HEK293 (cell line): ENCODE data around the gene CDH7.

Source experiments
- CTCF ChIA-PET: fragments of 350-600 bp; formaldehyde crosslinking; extraction: SDS; loops from one replicate; lab custom pipeline; 2021; ENCODE audit warnings: antibody characterized with exemption; lab: Yijun Ruan, JAX
- POLR2A ChIA-PET: fragments of 300-600 bp; formaldehyde crosslinking; extraction: SDS; loops from one replicate; lab custom pipeline; 2020; ENCODE audit warnings: antibody characterized with exemption, inconsistent platforms; lab: Yijun Ruan, JAX
- H3K27ac ChIP-seq: fragments of 200-500 bp; sonication (Bioruptor generic); 2 replicates; pipeline ENCODE4 v1.5.1; 2014; ENCODE audit warnings: low read depth, low read length, control low read depth, inconsistent platforms; ENCODE audit errors: extremely low read depth
- H3K36me3 ChIP-seq, 2 experiments: fragments of 200-500 bp in 1 of 2; sonication (Bioruptor generic) in 1 of 2; 1 replicate in 1 of 2; 2 replicates in 1 of 2; pipeline ENCODE4 v1.5.1; 2014 to 2017; ENCODE audit warnings: inconsistent platforms in 2 of 2, low read length in 2 of 2; ENCODE audit not compliant: control insufficient read depth in 2 of 2, insufficient read depth in 1 of 2
- H3K4me1 ChIP-seq: fragments of 200-500 bp; sonication (Bioruptor generic); 2 replicates; pipeline ENCODE4 v1.5.1; 2014; ENCODE audit warnings: mild to moderate bottlenecking, low read length, inconsistent platforms; ENCODE audit not compliant: control insufficient read depth, insufficient read depth
- H3K4me3 ChIP-seq: 2 replicates; pipeline ENCODE4 v1.5.1; 2011; ENCODE audit warnings: low read depth, mild to moderate bottlenecking, control low read depth, low read length, moderate library complexity
- H3K9me3 ChIP-seq: fragments of 200-500 bp; sonication (Bioruptor generic); 2 replicates; pipeline ENCODE4 v1.5.1; 2014; ENCODE audit warnings: low read depth, low read length, inconsistent platforms; ENCODE audit not compliant: control insufficient read depth, insufficient read depth
- AEBP2 ChIP-seq: fragments of 450-650 bp; formaldehyde crosslinking; IDR thresholded peaks from 2 replicates; pipeline ENCODE4 v1.5.1; 2016; ENCODE audit warnings: missing biosample characterization, missing genetic modification characterization, borderline replicate concordance
- HOXC10 ChIP-seq: sonication (generic); formaldehyde crosslinking; IDR thresholded peaks from 2 replicates; pipeline ENCODE4 v1.8.1; 2023; ENCODE audit warnings: mild to moderate bottlenecking, missing genetic modification reagents
- KLF8 ChIP-seq: fragments of 450-650 bp; formaldehyde crosslinking; IDR thresholded peaks from 2 replicates; pipeline ENCODE4 v1.5.1; 2016; ENCODE audit warnings: missing biosample characterization, missing genetic modification characterization
- KLF9 ChIP-seq: fragments of 450-650 bp; formaldehyde crosslinking; IDR thresholded peaks from 2 replicates; pipeline ENCODE4 v1.5.1; 2016; ENCODE audit warnings: missing biosample characterization, missing genetic modification characterization, low read depth
- MZF1 ChIP-seq: fragments of 450-650 bp; formaldehyde crosslinking; IDR thresholded peaks from 2 replicates; pipeline ENCODE4 v1.5.1; 2017; ENCODE audit warnings: missing biosample characterization, missing genetic modification characterization, borderline replicate concordance
- SALL2 ChIP-seq: fragments of 450-650 bp; formaldehyde crosslinking; IDR thresholded peaks from 2 replicates; pipeline ENCODE4 v1.5.0; 2017; ENCODE audit warnings: missing biosample characterization, mild to moderate bottlenecking, missing genetic modification characterization, borderline replicate concordance
- SETDB1 ChIP-seq: IDR thresholded peaks from one replicate; pipeline ENCODE4 v1.6.1; 2017; ENCODE audit warnings: mild to moderate bottlenecking, low read length, moderate library complexity, mixed read lengths; ENCODE audit not compliant: insufficient read length
- ZBTB21 ChIP-seq: fragments of 450-650 bp; formaldehyde crosslinking; IDR thresholded peaks from 2 replicates; pipeline ENCODE4 v1.5.1; 2017; ENCODE audit warnings: missing biosample characterization, missing genetic modification characterization
- ZBTB48 ChIP-seq: fragments of 450-650 bp; formaldehyde crosslinking; IDR thresholded peaks from 2 replicates; pipeline ENCODE4 v1.5.1; 2016; ENCODE audit warnings: missing biosample characterization, missing genetic modification characterization
- ZBTB7A ChIP-seq: fragments of 450-650 bp; formaldehyde crosslinking; IDR thresholded peaks from 2 replicates; pipeline ENCODE4 v1.5.1; 2016; ENCODE audit warnings: low read depth, missing biosample characterization, missing genetic modification characterization
- ZIC2 ChIP-seq: fragments of 450-650 bp; formaldehyde crosslinking; IDR thresholded peaks from 2 replicates; pipeline ENCODE4 v1.5.1; 2016; ENCODE audit warnings: missing biosample characterization, missing genetic modification characterization
- ZNF112 ChIP-seq: fragments of 450-650 bp; formaldehyde crosslinking; IDR thresholded peaks from 2 replicates; pipeline ENCODE4 v1.5.0; 2017; ENCODE audit warnings: missing biosample characterization, missing genetic modification characterization
- ZNF121 ChIP-seq: fragments of 450-650 bp; formaldehyde crosslinking; IDR thresholded peaks from 2 replicates; pipeline ENCODE4 v1.5.1; 2016; ENCODE audit warnings: missing biosample characterization, missing genetic modification characterization
- ZNF174 ChIP-seq: fragments of 450-650 bp; formaldehyde crosslinking; IDR thresholded peaks from 2 replicates; pipeline ENCODE4 v1.5.0; 2017; ENCODE audit warnings: missing biosample characterization, mild to moderate bottlenecking, missing genetic modification characterization
- ZNF2 ChIP-seq: fragments of 450-650 bp; formaldehyde crosslinking; IDR thresholded peaks from 2 replicates; pipeline ENCODE4 v1.5.1; 2016; ENCODE audit warnings: missing biosample characterization, missing genetic modification characterization
- ZNF248 ChIP-seq: fragments of 450-650 bp; formaldehyde crosslinking; IDR thresholded peaks from 2 replicates; pipeline ENCODE4 v1.5.1; 2017; ENCODE audit warnings: missing biosample characterization, missing genetic modification characterization
- ZNF274 ChIP-seq, 2 experiments: fragments of 200-500 bp in 1 of 2; fragments of 450-650 bp in 1 of 2; sonication (Bioruptor generic) in 1 of 2; formaldehyde crosslinking in 1 of 2; IDR thresholded peaks; 2 replicates each; pipeline versions ENCODE4 v1.5.1 to v1.6.1; 2014 to 2016; ENCODE audit warnings: borderline replicate concordance in 1 of 2, inconsistent platforms in 1 of 2, low read length in 1 of 2, missing biosample characterization in 1 of 2, missing genetic modification characterization in 1 of 2
- ZNF311 ChIP-seq: fragments of 450-650 bp; formaldehyde crosslinking; IDR thresholded peaks from 2 replicates; pipeline ENCODE4 v1.5.1; 2017; ENCODE audit warnings: missing biosample characterization, missing genetic modification characterization, borderline replicate concordance
- ZNF394 ChIP-seq: fragments of 450-650 bp; formaldehyde crosslinking; IDR thresholded peaks from 2 replicates; pipeline ENCODE4 v1.5.1; 2016; ENCODE audit warnings: missing biosample characterization, missing genetic modification characterization, mild to moderate bottlenecking, moderate library complexity, borderline replicate concordance
- ZNF426 ChIP-seq: fragments of 450-650 bp; formaldehyde crosslinking; IDR thresholded peaks from 2 replicates; pipeline ENCODE4 v1.5.1; 2017; ENCODE audit warnings: missing biosample characterization, missing genetic modification characterization, mild to moderate bottlenecking, inconsistent platforms, moderate library complexity
- ZNF510 ChIP-seq: fragments of 450-650 bp; formaldehyde crosslinking; IDR thresholded peaks from 2 replicates; pipeline ENCODE4 v1.5.1; 2018; ENCODE audit warnings: mild to moderate bottlenecking, missing genetic modification characterization, missing biosample characterization; ENCODE audit not compliant: insufficient replicate concordance
- ZNF521 ChIP-seq: fragments of 450-650 bp; formaldehyde crosslinking; IDR thresholded peaks from 2 replicates; pipeline ENCODE4 v1.5.1; 2017; ENCODE audit warnings: missing biosample characterization, mild to moderate bottlenecking, missing genetic modification characterization
- ZNF530 ChIP-seq: fragments of 450-650 bp; formaldehyde crosslinking; IDR thresholded peaks from 2 replicates; pipeline ENCODE4 v1.5.1; 2016; ENCODE audit warnings: low read depth, missing biosample characterization, missing genetic modification characterization
- ZNF600 ChIP-seq: fragments of 450-650 bp; formaldehyde crosslinking; IDR thresholded peaks from 2 replicates; pipeline ENCODE4 v1.5.1; 2016; ENCODE audit warnings: missing biosample characterization, missing genetic modification characterization
- ZNF658 ChIP-seq: fragments of 450-650 bp; formaldehyde crosslinking; IDR thresholded peaks from 2 replicates; pipeline ENCODE4; 2016; ENCODE audit warnings: missing biosample characterization, missing genetic modification characterization
- ZNF660 ChIP-seq: fragments of 450-650 bp; IDR thresholded peaks from 2 replicates; pipeline ENCODE4 v1.5.1; 2018; ENCODE audit warnings: missing biosample characterization, mild to moderate bottlenecking, missing genetic modification characterization
- ZNF707 ChIP-seq: fragments of 450-650 bp; formaldehyde crosslinking; IDR thresholded peaks from 2 replicates; pipeline ENCODE4 v1.5.1; 2016; ENCODE audit warnings: missing biosample characterization, missing genetic modification characterization
- ZXDB ChIP-seq: fragments of 450-650 bp; formaldehyde crosslinking; IDR thresholded peaks from 2 replicates; pipeline ENCODE4 v1.5.1; 2016; ENCODE audit warnings: missing biosample characterization, missing genetic modification characterization

The CDH7 gene

GRCh38 chr18:65737471-65737955 lies 13.3 kb upstream of the CDH7 start:
- no peak overlapping the region for H3K27ac ChIP-seq
- no peaks in the 10 kb centered on the region for H3K9me3 ChIP-seq
- POLR2A ChIA-PET = no interaction called here
- H3K36me3 ChIP-seq = no peaks in the 10 kb centered on the region
- TF ChIP-seq ZNF394 (tag by site-specific recombination) (no peak), ZNF248 (tag by site-specific recombination) (no peak), SETDB1 (no peak), ZNF510 (tag by site-specific recombination) (no peak), SALL2 (tag by site-specific recombination) (no peak), AEBP2 (tag by site-specific recombination) (no peak), KLF8 (tag by site-specific recombination) (no peak)
- no peak overlapping the region for H3K4me3 ChIP-seq
- CTCF ChIA-PET = interaction anchor here (1.6 kb wide), 1 partner anchor 15 kb away, joined by 4 read pairs; no protein-coding TSS in a partner anchor
- no peaks in the 10 kb centered on the region for H3K4me1 ChIP-seq

- peaks cover 9% of the 10 kb centered on the region for H3K4me1 ChIP-seq
- TF ChIP-seq HOXC10 (CRISPR knock-in tag) = no peak
- TF ChIP-seq ZNF274 (IDR thresholded peaks at IDR 0.05; ENCODE audit: low read length) = no peak
- TF ChIP-seq ZNF274 (tag by site-specific recombination; IDR thresholded peaks at IDR 0.05; ENCODE audit: borderline replicate concordance) = no peak
- TF ChIP-seq ZNF248 (tag by site-specific recombination) = no peak
- no peak for TF ChIP-seq ZNF658
- no peak for TF ChIP-seq ZNF2 (tag by site-specific recombination)
- no peak for TF ChIP-seq ZNF426
- TF ChIP-seq ZNF112 (tag by site-specific recombination) = no peak
- no peak for TF ChIP-seq ZNF521 (tag by site-specific recombination)
- TF ChIP-seq ZNF174 (tag by site-specific recombination) = no peak
- TF ChIP-seq ZNF530 = no peak
- no peak for TF ChIP-seq ZIC2 (tag by site-specific recombination)
- TF ChIP-seq ZBTB7A (tag by site-specific recombination) = no peak
- no peak for TF ChIP-seq ZBTB21 (tag by site-specific recombination)
- TF ChIP-seq, all 188 proteins: peak for 0
- no peak overlapping the region for H3K4me3 ChIP-seq
- POLR2A ChIA-PET = no interaction called here
- no peak overlapping the region for H3K27ac ChIP-seq
- no peaks in the 10 kb centered on the region for H3K9me3 ChIP-seq
- H3K36me3 ChIP-seq = no peaks in the 10 kb centered on the region
- CTCF ChIA-PET = interaction anchor here (0.7 kb wide), 1 partner anchor 265 kb away, joined by 3 read pairs; no protein-coding TSS in a partner anchor
These were observed 3.9 kb upstream of the CDH7 start for GRCh38 chr18:65746936-65747335.

- ChIA-PET POLR2A (no interaction called here), CTCF (interaction anchor here (1.2 to 1.4 kb wide), 2 partner anchors 23 to 39 kb away, joined by 4 to 5 read pairs; no protein-coding TSS in a partner anchor)
- H3K9me3 ChIP-seq = no peaks in the 10 kb centered on the region
- no peak overlapping the region for H3K27ac ChIP-seq
- no peak overlapping the region for H3K4me3 ChIP-seq
- no peaks in the 10 kb centered on the region for H3K36me3 ChIP-seq
- H3K4me1 ChIP-seq = peaks cover 21% of the 10 kb centered on the region
- no peak for TF ChIP-seq ZNF311
- no peak for TF ChIP-seq ZNF121 (tag by site-specific recombination)
- no peak for TF ChIP-seq KLF9
- no peak for TF ChIP-seq ZNF707
- 0 out of 2 replicates have a peak, but pooled peaks have one; percentile 43 for TF ChIP-seq ZBTB48 (tag by site-specific recombination)
- TF ChIP-seq ZNF660 (tag by site-specific recombination) = no peak
- 0 out of 2 replicates have a peak, but pooled peaks have one; percentile 17 for TF ChIP-seq ZXDB (tag by site-specific recombination)
- TF ChIP-seq ZNF600 = 0 out of 2 replicates have a peak, but pooled peaks have one; percentile 38
- peak; percentile 63; the same call in 1 of the 2 replicates for TF ChIP-seq MZF1
These were observed 2.5 kb upstream of the CDH7 start for GRCh38 chr18:65748321-65748720.
